ENCODE data around the gene TMEFF2.

DNA sequence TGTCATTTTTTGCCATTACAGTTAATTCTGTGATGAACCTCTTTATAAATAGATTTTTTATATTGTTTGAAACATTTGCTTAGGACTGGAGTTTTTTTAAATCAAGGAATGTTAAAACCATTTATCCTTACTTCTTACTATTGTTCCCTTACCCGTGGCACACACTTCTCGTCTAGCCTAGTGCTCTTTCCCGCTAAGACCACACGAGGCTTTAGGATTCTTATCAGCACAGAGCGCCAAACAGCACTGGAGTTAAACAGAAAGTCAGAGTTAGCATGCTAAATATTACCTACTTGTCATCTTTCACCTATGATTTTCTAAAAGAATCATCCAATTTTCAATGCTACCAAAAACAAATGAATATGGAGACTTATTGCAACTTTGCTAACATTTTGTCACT is 112.6 kb downstream of the TMEFF2 start:
- TF ChIP-seq, protein P1, sequence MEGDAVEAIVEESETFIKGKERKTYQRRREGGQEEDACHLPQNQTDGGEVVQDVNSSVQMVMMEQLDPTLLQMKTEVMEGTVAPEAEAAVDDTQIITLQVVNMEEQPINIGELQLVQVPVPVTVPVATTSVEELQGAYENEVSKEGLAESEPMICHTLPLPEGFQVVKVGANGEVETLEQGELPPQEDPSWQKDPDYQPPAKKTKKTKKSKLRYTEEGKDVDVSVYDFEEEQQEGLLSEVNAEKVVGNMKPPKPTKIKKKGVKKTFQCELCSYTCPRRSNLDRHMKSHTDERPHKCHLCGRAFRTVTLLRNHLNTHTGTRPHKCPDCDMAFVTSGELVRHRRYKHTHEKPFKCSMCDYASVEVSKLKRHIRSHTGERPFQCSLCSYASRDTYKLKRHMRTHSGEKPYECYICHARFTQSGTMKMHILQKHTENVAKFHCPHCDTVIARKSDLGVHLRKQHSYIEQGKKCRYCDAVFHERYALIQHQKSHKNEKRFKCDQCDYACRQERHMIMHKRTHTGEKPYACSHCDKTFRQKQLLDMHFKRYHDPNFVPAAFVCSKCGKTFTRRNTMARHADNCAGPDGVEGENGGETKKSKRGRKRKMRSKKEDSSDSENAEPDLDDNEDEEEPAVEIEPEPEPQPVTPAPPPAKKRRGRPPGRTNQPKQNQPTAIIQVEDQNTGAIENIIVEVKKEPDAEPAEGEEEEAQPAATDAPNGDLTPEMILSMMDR (conservative IDR thresholded peaks at IDR 0.05; ENCODE audit: low read length), result no peak
- TF ChIP-seq EZH2phosphoT487 (IDR thresholded peaks at IDR 0.05; ENCODE audit: borderline replicate concordance, low read depth, low read length), result no peak
